ENCODE results near the gene CRY1.
"Not testable (repeated sequence)": the region's sequence is repeated elsewhere in the genome, so short reads cannot be mapped to it uniquely, and the experiment has no call there.

CRY1 gene

GRCh38 chr12:107101651-107102050, 8.3 kb upstream of the CRY1 start:
- Mint-ChIP-seq H3K4me1 (no peaks in the 10 kb centered on the region), H3K9me3 (no peaks in the 10 kb centered on the region), H3K27ac (no peak overlapping the region), H3K36me3 (no peaks in the 10 kb centered on the region), H3K4me3 (no peak overlapping the region), H3K27me3 (peaks cover 25% of the 10 kb centered on the region)
- DNase-seq, result no peak
- CTCF ChIA-PET, result no interaction called here

- no peak overlapping the region for H3K27ac Mint-ChIP-seq
Observed at GRCh38 chr12:107099917-107100316, 6.6 kb upstream of the CRY1 start.

GRCh38 chr12:107096571-107096970, 3.2 kb upstream of the CRY1 start:
- Mint-ChIP-seq H3K9me3 (peaks cover 2% of the 10 kb centered on the region), H3K36me3 (no peaks in the 10 kb centered on the region), H3K27me3 (peaks cover 30% of the 10 kb centered on the region), H3K4me3 (no peak overlapping the region), H3K27ac (no peak overlapping the region), H3K4me1 (peaks cover 8% of the 10 kb centered on the region)
- no peak for DNase-seq
- CTCF ChIA-PET, result no interaction called here

More at GRCh38 chr12:107099917-107100316, 6.6 kb upstream of the CRY1 start:
- DNase-seq, result no peak
- CTCF ChIA-PET, result no interaction called here
- Mint-ChIP-seq H3K36me3 (no peaks in the 10 kb centered on the region), H3K4me1 (no peaks in the 10 kb centered on the region), H3K27me3 (peaks cover 28% of the 10 kb centered on the region), H3K9me3 (peaks cover 2% of the 10 kb centered on the region), H3K4me3 (no peak overlapping the region)

GRCh38 chr12:107094183-107094448, 767 bp upstream of the CRY1 start:
- DNase-seq, result no peak
- CTCF ChIA-PET, result interaction anchor here (1.7 kb wide), 1 partner anchor 10 kb away, joined by 9 read pairs; no protein-coding TSS in a partner anchor
- H3K4me3 Mint-ChIP-seq, result no peak overlapping the region
- peaks cover 8% of the 10 kb centered on the region for H3K4me1 Mint-ChIP-seq
- H3K27me3 Mint-ChIP-seq, result peaks cover 26% of the 10 kb centered on the region
- H3K9me3 Mint-ChIP-seq, result peaks cover 2% of the 10 kb centered on the region
- H3K27ac Mint-ChIP-seq, result no peak overlapping the region
- no peaks in the 10 kb centered on the region for H3K36me3 Mint-ChIP-seq

GRCh38 chr12:107092669-107093416, 506 bp downstream of the CRY1 start:
- Mint-ChIP-seq H3K4me3 (no peak overlapping the region), H3K9me3 (peaks cover 3% of the 10 kb centered on the region), H3K27me3 (peaks cover 22% of the 10 kb centered on the region), H3K4me1 (peaks cover 8% of the 10 kb centered on the region), H3K36me3 (no peaks in the 10 kb centered on the region), H3K27ac (no peak overlapping the region)
- peak; percentile 79 for DNase-seq
- CTCF ChIA-PET, result interaction anchor here (1.1 to 1.4 kb wide), 2 partner anchors 9 to 551 kb away, joined by 3 read pairs; no protein-coding TSS in a partner anchor

- no peak overlapping the region for H3K27ac Mint-ChIP-seq
- H3K27me3 Mint-ChIP-seq, result peaks cover 14% of the 10 kb centered on the region
- DNase-seq, result peak; percentile 43
- H3K36me3 Mint-ChIP-seq, result no peaks in the 10 kb centered on the region
- peaks cover 8% of the 10 kb centered on the region for H3K4me1 Mint-ChIP-seq
- CTCF ChIA-PET, result interaction anchor here (1.0 to 1.4 kb wide), 4 partner anchors 8 to 552 kb away, joined by 3 to 5 read pairs (median 4); no protein-coding TSS in a partner anchor
- peaks cover 3% of the 10 kb centered on the region for H3K9me3 Mint-ChIP-seq
- no peak overlapping the region for H3K4me3 Mint-ChIP-seq
Observed at GRCh38 chr12:107091989-107092641, 1.2 kb downstream of the CRY1 start.

GRCh38 chr12:107091381-107091780, 2.0 kb downstream of the CRY1 start:
- Mint-ChIP-seq H3K27ac (no peak overlapping the region), H3K36me3 (no peaks in the 10 kb centered on the region), H3K27me3 (peaks cover 9% of the 10 kb centered on the region), H3K4me3 (no peak overlapping the region), H3K4me1 (peaks cover 13% of the 10 kb centered on the region), H3K9me3 (peaks cover 3% of the 10 kb centered on the region)
- CTCF ChIA-PET, result interaction anchor here (1.0 to 2.8 kb wide), 4 partner anchors 13 to 553 kb away, joined by 3 to 13 read pairs (median 5); no protein-coding TSS in a partner anchor
- DNase-seq, result no peak

- CTCF ChIA-PET, result interaction anchor here (0.7 to 2.8 kb wide), 3 partner anchors 14 to 1157 kb away, joined by 4 to 13 read pairs (median 7); no protein-coding TSS in a partner anchor
- H3K4me3 Mint-ChIP-seq, result no peak overlapping the region
- peaks cover 6% of the 10 kb centered on the region for H3K27me3 Mint-ChIP-seq
- no peak overlapping the region for H3K27ac Mint-ChIP-seq
- peaks cover 2% of the 10 kb centered on the region for H3K9me3 Mint-ChIP-seq
- no peaks in the 10 kb centered on the region for H3K36me3 Mint-ChIP-seq
- no peak for DNase-seq
- H3K4me1 Mint-ChIP-seq, result peaks cover 13% of the 10 kb centered on the region
Observed at GRCh38 chr12:107090711-107091110, 2.6 kb downstream of the CRY1 start.

GRCh38 chr12:107088912-107089311, 4.4 kb downstream of the CRY1 start:
- peaks cover 5% of the 10 kb centered on the region for H3K27me3 Mint-ChIP-seq
- CTCF ChIA-PET, result interaction anchor here (2.8 kb wide), 1 partner anchor 16 kb away, joined by 13 read pairs; no protein-coding TSS in a partner anchor
- peaks cover 8% of the 10 kb centered on the region for H3K4me1 Mint-ChIP-seq
- H3K9me3 Mint-ChIP-seq, result peaks cover 2% of the 10 kb centered on the region
- H3K36me3 Mint-ChIP-seq, result no peaks in the 10 kb centered on the region
- no peak overlapping the region for H3K27ac Mint-ChIP-seq
- no peak overlapping the region for H3K4me3 Mint-ChIP-seq
- no peak for DNase-seq

GRCh38 chr12:107086314-107086713, 7.0 kb downstream of the CRY1 start:
- H3K27me3 Mint-ChIP-seq, result no peaks in the 10 kb centered on the region
- no peak overlapping the region for H3K4me3 Mint-ChIP-seq
- H3K9me3 Mint-ChIP-seq, result peaks cover 13% of the 10 kb centered on the region
- no peak for DNase-seq
- peaks cover 6% of the 10 kb centered on the region for H3K36me3 Mint-ChIP-seq
- peaks cover 5% of the 10 kb centered on the region for H3K4me1 Mint-ChIP-seq
- CTCF ChIA-PET, result interaction anchor here (0.7 to 1.0 kb wide), 2 partner anchors 11 to 18 kb away, joined by 3 to 5 read pairs; no protein-coding TSS in a partner anchor
- H3K27ac Mint-ChIP-seq, result no peak overlapping the region

- DNase-seq, result no peak
- H3K36me3 Mint-ChIP-seq, result peaks cover 6% of the 10 kb centered on the region
- H3K4me3 Mint-ChIP-seq, result no peak overlapping the region
- no peaks in the 10 kb centered on the region for H3K27me3 Mint-ChIP-seq
- H3K9me3 Mint-ChIP-seq, result peaks cover 11% of the 10 kb centered on the region
- peaks cover 2% of the 10 kb centered on the region for H3K4me1 Mint-ChIP-seq
- H3K27ac Mint-ChIP-seq, result no peak overlapping the region
- CTCF ChIA-PET, result no interaction called here
Observed at GRCh38 chr12:107081778-107082177, 11.6 kb downstream of the CRY1 start.

- H3K27me3 Mint-ChIP-seq, result no peaks in the 10 kb centered on the region
- no peak overlapping the region for H3K27ac Mint-ChIP-seq
- DNase-seq, result no peak
- H3K4me1 Mint-ChIP-seq, result no peaks in the 10 kb centered on the region
- H3K9me3 Mint-ChIP-seq, result peaks cover 11% of the 10 kb centered on the region
- H3K36me3 Mint-ChIP-seq, result peaks cover 6% of the 10 kb centered on the region
- CTCF ChIA-PET, result interaction anchor here (2.8 kb wide), 1 partner anchor 25 kb away, joined by 12 read pairs; no protein-coding TSS in a partner anchor
- H3K4me3 Mint-ChIP-seq, result no peak overlapping the region
Observed at GRCh38 chr12:107080299-107080698, 13.1 kb downstream of the CRY1 start.

GRCh38 chr12:107079172-107080011, 14.0 kb downstream of the CRY1 start:
- peaks cover 11% of the 10 kb centered on the region for H3K9me3 Mint-ChIP-seq
- H3K4me3 Mint-ChIP-seq, result no peak overlapping the region
- CTCF ChIA-PET, result interaction anchor here (0.7 to 2.8 kb wide), 4 partner anchors 8 to 26 kb away, joined by 3 to 12 read pairs (median 4); no protein-coding TSS in a partner anchor
- H3K27me3 Mint-ChIP-seq, result no peaks in the 10 kb centered on the region
- peaks cover 6% of the 10 kb centered on the region for H3K36me3 Mint-ChIP-seq
- H3K4me1 Mint-ChIP-seq, result no peaks in the 10 kb centered on the region
- DNase-seq, result no peak
- no peak overlapping the region for H3K27ac Mint-ChIP-seq

- H3K36me3 Mint-ChIP-seq, H3K27me3 Mint-ChIP-seq, H3K4me3 Mint-ChIP-seq, H3K4me1 Mint-ChIP-seq, CTCF ChIA-PET, DNase-seq, H3K9me3 Mint-ChIP-seq, H3K27ac Mint-ChIP-seq: not testable (repeated sequence)
Observed at GRCh38 chr12:107073266-107073665, 20.1 kb downstream of the CRY1 start.

Data from activated naive CD4-positive, alpha-beta T cell treated with anti-CD3 and anti-CD28 coated beads, Interleukin-2, amount 10 ng/mL, durations not matched to agents 7 days and 5 days (primary cell).